Heart left ventricle (tissue), 13 donors: ENCODE measurements around the gene PIP4K2A.

ENCODE experiments used
- POLR2A ChIP-seq, 2 donors: fragments of 450-650 bp; IDR thresholded peaks; one replicate each; pipeline ENCODE4 v1.6.1; 2017; ENCODE audit warnings: antibody characterized with exemption in 2 of 2, mild to moderate bottlenecking in 2 of 2, moderate library complexity in 2 of 2
- TF ChIP-seq, protein P1 (sequence below), 12 donors: fragments of 200-600 bp; sonication (generic) in 4 of 12; IDR thresholded peaks; one replicate each; pipeline versions ENCODE4 v1.5.0 to v1.8.0; 2018 to 2022; ENCODE audit warnings: antibody characterized with exemption in 12 of 12, mild to moderate bottlenecking in 5 of 12
- donor health status: ischemic (EF 13 %, LVEDD 7.1; RV severe dilation, severe dysfunction).
- donor health status: DM: no; HTN: yes; CAD: no.
- donor health status: DM: no; HTN: no; CAD: no.
- donor health status: ischemic (EF 25% LVEDD 6.9; RV normal size, moderate dysfunction).
- donor health status: ischemic (EF 25% LVEDD 5.7; RV mildly dilated, moderate dysfunction).
- donor health status: ischemic (EF 35%, LVEDD 5.7; RV mildly dilated, moderate dysfunction).
- donor health status: nonischemic (EF 11% LVEDD 7.7; RV severe dilation, severe dysfunction).
- donor health status: DM: yes; HTN: yes; CAD: no.
- donor health status: PGD.
- donor health status: ischemic (EF 29% LVEDD 5.4; RV normal size, mild dysfunction).
- donor health status: nonischemic (EF 23%, LVEDD 6.1; RV moderate dilation, normal function).

DNA sequence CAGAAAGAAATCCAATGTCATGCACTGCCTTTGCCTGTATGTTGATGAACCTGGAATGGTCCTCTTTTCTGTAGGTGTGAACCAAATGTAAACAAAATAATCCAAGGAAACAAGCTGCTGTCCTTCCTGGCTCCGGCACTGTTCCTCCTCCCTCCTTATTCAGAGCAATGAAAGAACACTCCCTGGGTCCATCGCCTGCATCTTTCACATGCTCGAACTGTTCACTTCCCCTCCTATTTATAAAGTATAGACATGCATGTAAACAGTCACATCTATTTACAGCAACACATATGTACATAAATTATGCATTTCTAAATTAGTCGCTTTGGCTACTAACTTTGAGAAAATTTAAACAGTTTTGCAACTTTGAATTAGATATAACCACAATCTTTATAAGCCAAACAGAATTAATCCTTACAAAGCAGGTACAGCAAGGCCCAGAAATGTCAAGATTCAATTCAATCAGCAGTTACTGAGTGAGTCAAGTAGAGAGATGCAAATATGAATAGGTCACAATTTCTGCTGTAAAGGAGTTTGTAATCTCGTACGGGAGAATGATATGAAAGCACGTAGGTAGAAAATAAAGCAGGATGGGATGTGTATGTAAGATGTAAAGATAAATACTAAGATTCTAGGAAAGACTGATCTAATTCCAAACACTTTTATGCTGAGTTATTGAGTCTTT, 162.6 kb downstream of the PIP4K2A start:
- TF ChIP-seq, protein P1, sequence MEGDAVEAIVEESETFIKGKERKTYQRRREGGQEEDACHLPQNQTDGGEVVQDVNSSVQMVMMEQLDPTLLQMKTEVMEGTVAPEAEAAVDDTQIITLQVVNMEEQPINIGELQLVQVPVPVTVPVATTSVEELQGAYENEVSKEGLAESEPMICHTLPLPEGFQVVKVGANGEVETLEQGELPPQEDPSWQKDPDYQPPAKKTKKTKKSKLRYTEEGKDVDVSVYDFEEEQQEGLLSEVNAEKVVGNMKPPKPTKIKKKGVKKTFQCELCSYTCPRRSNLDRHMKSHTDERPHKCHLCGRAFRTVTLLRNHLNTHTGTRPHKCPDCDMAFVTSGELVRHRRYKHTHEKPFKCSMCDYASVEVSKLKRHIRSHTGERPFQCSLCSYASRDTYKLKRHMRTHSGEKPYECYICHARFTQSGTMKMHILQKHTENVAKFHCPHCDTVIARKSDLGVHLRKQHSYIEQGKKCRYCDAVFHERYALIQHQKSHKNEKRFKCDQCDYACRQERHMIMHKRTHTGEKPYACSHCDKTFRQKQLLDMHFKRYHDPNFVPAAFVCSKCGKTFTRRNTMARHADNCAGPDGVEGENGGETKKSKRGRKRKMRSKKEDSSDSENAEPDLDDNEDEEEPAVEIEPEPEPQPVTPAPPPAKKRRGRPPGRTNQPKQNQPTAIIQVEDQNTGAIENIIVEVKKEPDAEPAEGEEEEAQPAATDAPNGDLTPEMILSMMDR (IDR thresholded peaks at IDR 0.05) = no peak
- TF ChIP-seq POLR2A (IDR thresholded peaks at IDR 0.05) = no peak
